HepG2 (cell line): ENCODE measurements around the gene AGAP3. TPM values are rescaled to one million over a fixed set of nuclear protein-coding genes. Genes with fewer than 3 reads are reported as not detected.

ENCODE experiments used
- CEBPG ChIP-seq: IDR thresholded peaks from 2 replicates; pipeline ENCODE4 v1.6.1; 2016
- CEBPZ ChIP-seq: IDR thresholded peaks from 2 replicates; pipeline ENCODE4 v1.6.1; 2012; ENCODE audit warnings: low read length, improper control_type of control experiment
- HMG20B ChIP-seq: conservative IDR thresholded peaks from 2 replicates; pipeline ENCODE4 v1.6.1; 2016; ENCODE audit warnings: missing genetic modification reagents, missing compliant biosample characterization
- MYC ChIP-seq: sonication (generic); formaldehyde crosslinking; IDR thresholded peaks from 2 replicates; pipeline ENCODE4 v1.9.0; 2021; ENCODE audit warnings: missing genetic modification reagents, borderline replicate concordance
- PAX8 ChIP-seq: sonication (generic); formaldehyde crosslinking; IDR thresholded peaks from 2 replicates; pipeline ENCODE4 v1.8.0; 2022; ENCODE audit warnings: mild to moderate bottlenecking, missing genetic modification reagents, borderline replicate concordance
- REST ChIP-seq, 2 experiments: IDR thresholded peaks; 2 replicates each; pipeline ENCODE4 v1.6.1; 2011 to 2012; ENCODE audit warnings: low read length in 2 of 2, borderline replicate concordance in 1 of 2, low read depth in 1 of 2, mild to moderate bottlenecking in 1 of 2, moderate library complexity in 1 of 2
- SALL1 ChIP-seq: sonication (generic); formaldehyde crosslinking; IDR thresholded peaks from 2 replicates; pipeline ENCODE4 v1.8.0; 2022; ENCODE audit warnings: mild to moderate bottlenecking, missing genetic modification reagents
- SP4 ChIP-seq: sonication (generic); formaldehyde crosslinking; IDR thresholded peaks from 2 replicates; pipeline ENCODE4 v1.8.1; 2023; ENCODE audit warnings: mild to moderate bottlenecking, missing genetic modification reagents
- ZBTB21 ChIP-seq: sonication (generic); formaldehyde crosslinking; IDR thresholded peaks from 2 replicates; pipeline ENCODE4 v1.4.0; 2020; ENCODE audit warnings: missing genetic modification reagents
- ZNF280B ChIP-seq: sonication (generic); formaldehyde crosslinking; IDR thresholded peaks from 2 replicates; pipeline ENCODE4 v1.5.0; 2020; ENCODE audit warnings: missing genetic modification reagents, mild to moderate bottlenecking, borderline replicate concordance
- ZNF563 ChIP-seq: sonication (generic); formaldehyde crosslinking; IDR thresholded peaks from 2 replicates; pipeline ENCODE4 v1.8.0; 2022; ENCODE audit warnings: mild to moderate bottlenecking, moderate library complexity, missing genetic modification reagents
- ZNF598 ChIP-seq: sonication (generic); formaldehyde crosslinking; IDR thresholded peaks from 2 replicates; pipeline ENCODE4 v1.5.1; 2020; ENCODE audit warnings: mild to moderate bottlenecking, missing genetic modification reagents, borderline replicate concordance
- ZNF609 ChIP-seq: sonication (generic); formaldehyde crosslinking; IDR thresholded peaks from 2 replicates; pipeline ENCODE4 v1.4.0; 2020; ENCODE audit warnings: mild to moderate bottlenecking, missing genetic modification reagents, borderline replicate concordance
- ZNF891 ChIP-seq: sonication (generic); formaldehyde crosslinking; IDR thresholded peaks from 2 replicates; pipeline ENCODE4 v1.5.0; 2020; ENCODE audit warnings: mild to moderate bottlenecking, missing genetic modification reagents
- polyA plus RNA-seq, 8 experiments: library from polyadenylated mRNA; depleted of rRNA in 3 of 8; stranded (reverse) in 7 of 8; unstranded in 1 of 8; fragments of >200 nt; fragmentation: Illumina TruSeq in 4 of 8; extraction: Trizol in 4 of 8; gene quantifications; 2 replicates each; pipeline versions ENCODE4 v1.2.1 to v1.2.3, GENCODE V29; 2011 to 2016; ENCODE audit warnings: low read depth in 4 of 8, missing spikeins in 1 of 8, mixed read lengths in 1 of 8; ENCODE audit not compliant: insufficient read depth in 1 of 8
- total RNA-seq, 5 experiments: library from RNA; depleted of rRNA; stranded (reverse); fragments of >200 nt; fragmentation: Illumina TruSeq; extraction: Trizol; gene quantifications; 2 replicates each; pipeline ENCODE4 v1.2.3, GENCODE V29; 2016; ENCODE audit warnings: low read depth in 1 of 5

AGAP3 gene
- total and polyA plus RNA-seq, 2 of the 13 experiments (the other 11 are each of a cell fraction or from before 2014, with no cell fraction given): 31.3 to 61.4 TPM

- TF ChIP-seq ZNF891 (CRISPR knock-in tag) (no peak), HMG20B (no peak), REST (IDR thresholded peaks at IDR 0.05; ENCODE audit: borderline replicate concordance in 1 of 2, low read depth in 1 of 2, low read length in 2 of 2) (no peak), ZNF280B (CRISPR knock-in tag) (no peak), CEBPG (CRISPR knock-in tag) (no peak), ZNF563 (CRISPR knock-in tag) (0 out of 2 replicates have a peak, but pooled peaks have one; percentile 24), SALL1 (no peak), PAX8 (CRISPR knock-in tag) (no peak), ZNF598 (CRISPR knock-in tag) (no peak), MYC (CRISPR knock-in tag) (no peak), ZNF609 (CRISPR knock-in tag) (no peak), CEBPZ (no peak), SP4 (CRISPR knock-in tag) (no peak), ZBTB21 (CRISPR knock-in tag) (no peak)
These were observed 28.7 kb upstream of the AGAP3 start, which contains the start of gene CDK5 (continued) for GRCh38 chr7:151057506-151057988.
